ELR (cell line): Measurements from ENCODE around the gene SLC35E2B.
"Not testable (repeated sequence)": the region's sequence is repeated elsewhere in the genome, so short reads cannot be mapped to it uniquely, and the experiment has no call there.

ENCODE experiments used
- DNase-seq: peaks from one replicate; pipeline ENCODE4 v3.0.0-alpha.2; 2015; ENCODE audit warnings: low read depth

Gene SLC35E2B

GRCh38 chr1:1703796-1704195 lies 11.2 kb upstream of the SLC35E2B start:
- no peak for DNase-seq

GRCh38 chr1:1702506-1702905 lies 9.9 kb upstream of the SLC35E2B start:
- DNase-seq: not testable (repeated sequence)

GRCh38 chr1:1700557-1700956 lies 8.0 kb upstream of the SLC35E2B start:
- not testable (repeated sequence) for DNase-seq

GRCh38 chr1:1700067-1700466 lies 7.5 kb upstream of the SLC35E2B start:
- DNase-seq: not testable (repeated sequence)

- not testable (repeated sequence) for DNase-seq
Observed at GRCh38 chr1:1699061-1699460, 6.5 kb upstream of the SLC35E2B start.

- not testable (repeated sequence) for DNase-seq
Observed at GRCh38 chr1:1697358-1698183, 5.0 kb upstream of the SLC35E2B start.

GRCh38 chr1:1696431-1697357 lies 4.1 kb upstream of the SLC35E2B start:
- DNase-seq: not testable (repeated sequence)

GRCh38 chr1:1692324-1692713 lies 276 bp downstream of the SLC35E2B start:
- peak; percentile 65 for DNase-seq

GRCh38 chr1:1691443-1691842 lies 1.2 kb downstream of the SLC35E2B start:
- not testable (repeated sequence) for DNase-seq

- not testable (repeated sequence) for DNase-seq
Observed at GRCh38 chr1:1689526-1689925, 3.1 kb downstream of the SLC35E2B start.

- no peak for DNase-seq
Observed at GRCh38 chr1:1687846-1688245, 4.7 kb downstream of the SLC35E2B start.

GRCh38 chr1:1684031-1684681 lies 8.4 kb downstream of the SLC35E2B start:
- no peak for DNase-seq

GRCh38 chr1:1683104-1683905 lies 9.3 kb downstream of the SLC35E2B start:
- no peak for DNase-seq

GRCh38 chr1:1680912-1681273 lies 11.7 kb downstream of the SLC35E2B start:
- DNase-seq: no peak

- no peak for DNase-seq
Observed at GRCh38 chr1:1680031-1680911, 12.3 kb downstream of the SLC35E2B start.

- peak; percentile 10 for DNase-seq
Observed at GRCh38 chr1:1678581-1679380, 13.8 kb downstream of the SLC35E2B start.

GRCh38 chr1:1677718-1678580 lies 14.6 kb downstream of the SLC35E2B start:
- DNase-seq: no peak

- not testable (repeated sequence) for DNase-seq
Observed at GRCh38 chr1:1676087-1676486, 16.5 kb downstream of the SLC35E2B start.

- not testable (repeated sequence) for DNase-seq
Observed at GRCh38 chr1:1675218-1675617, 17.4 kb downstream of the SLC35E2B start.
